Activated CD8-positive, alpha-beta memory T cell treated with anti-CD3 and anti-CD28 coated beads for 36 hours (primary cell): ENCODE results near the gene RMND1. TPM values are rescaled to one million over a fixed set of nuclear protein-coding genes. Genes with fewer than 3 reads are reported as not detected.
"Not testable (repeated sequence)": the region's sequence is repeated elsewhere in the genome, so short reads cannot be mapped to it uniquely, and the experiment has no call there.

Experiments used
- CTCF ChIA-PET: fragments of 350-600 bp; sonication (Branson Sonifier 250); formaldehyde crosslinking; loops from one replicate; lab custom pipeline; 2021; ENCODE audit warnings: antibody characterized with exemption; lab: Charles Lee
- POLR2A ChIA-PET: fragments of 350-600 bp; sonication (Branson Sonifier 250); formaldehyde crosslinking; loops from one replicate; lab custom pipeline; 2021; ENCODE audit warnings: antibody characterized with exemption; lab: Charles Lee
- total RNA-seq, 2 experiments: library from RNA; stranded (reverse); gene quantifications; one replicate each; pipeline ENCODE4 v1.2.3, GENCODE V29; 2021

RMND1 gene
- total RNA-seq, 2 experiments from 2014 or later = 25.5 to 26.5 TPM

GRCh38 chr6:151372164-151372563 is 79.8 kb downstream of the RMND1 start:
- POLR2A ChIA-PET = no interaction called here
- CTCF ChIA-PET = no interaction called here

- POLR2A ChIA-PET = no interaction called here
- CTCF ChIA-PET = interaction anchor here (0.7 kb wide), 1 partner anchor 16 kb away, joined by 3 read pairs; no protein-coding TSS in a partner anchor
Observed at GRCh38 chr6:151370509-151371078, 81.3 kb downstream of the RMND1 start.

DNA sequence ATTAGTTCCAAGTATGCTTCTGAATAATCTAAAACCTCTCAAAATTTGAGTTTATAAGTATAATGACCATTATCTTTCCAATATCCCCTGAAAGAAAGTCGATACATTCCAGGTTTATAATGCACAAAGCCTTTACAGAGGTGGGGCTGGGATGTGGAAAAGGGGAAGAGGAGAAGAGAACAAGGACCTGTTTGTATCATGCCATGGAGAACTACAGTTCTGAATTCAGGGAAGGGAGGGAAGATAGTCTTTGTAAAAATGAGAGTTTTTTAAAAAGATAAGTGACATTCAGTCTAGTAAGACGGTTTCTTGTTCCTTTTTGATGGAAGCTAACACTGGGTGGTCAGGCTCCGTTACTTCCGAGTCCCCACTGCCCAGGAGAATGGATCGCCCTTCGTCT is 86.7 kb downstream of the RMND1 start:
- ChIA-PET POLR2A (no interaction called here), CTCF (no interaction called here)

GRCh38 chr6:151359486-151359885 is 92.4 kb downstream of the RMND1 start:
- POLR2A ChIA-PET = no interaction called here
- CTCF ChIA-PET = interaction anchor here (0.7 kb wide), 1 partner anchor 21 kb away, joined by 3 read pairs; no protein-coding TSS in a partner anchor

- POLR2A ChIA-PET = no interaction called here
Observed at GRCh38 chr6:151358475-151358874, 93.5 kb downstream of the RMND1 start.

GRCh38 chr6:151357758-151358436 is 94.0 kb downstream of the RMND1 start:
- CTCF ChIA-PET = interaction anchor here (0.8 to 1.6 kb wide), 3 partner anchors 33 to 111 kb away, joined by 3 to 5 read pairs (median 3); no protein-coding TSS in a partner anchor
- POLR2A ChIA-PET = no interaction called here

More at GRCh38 chr6:151358475-151358874, 93.5 kb downstream of the RMND1 start:
- CTCF ChIA-PET = interaction anchor here (0.6 to 1.6 kb wide), 4 partner anchors 34 to 403 kb away, joined by 3 to 5 read pairs (median 3); no protein-coding TSS in a partner anchor

DNA sequence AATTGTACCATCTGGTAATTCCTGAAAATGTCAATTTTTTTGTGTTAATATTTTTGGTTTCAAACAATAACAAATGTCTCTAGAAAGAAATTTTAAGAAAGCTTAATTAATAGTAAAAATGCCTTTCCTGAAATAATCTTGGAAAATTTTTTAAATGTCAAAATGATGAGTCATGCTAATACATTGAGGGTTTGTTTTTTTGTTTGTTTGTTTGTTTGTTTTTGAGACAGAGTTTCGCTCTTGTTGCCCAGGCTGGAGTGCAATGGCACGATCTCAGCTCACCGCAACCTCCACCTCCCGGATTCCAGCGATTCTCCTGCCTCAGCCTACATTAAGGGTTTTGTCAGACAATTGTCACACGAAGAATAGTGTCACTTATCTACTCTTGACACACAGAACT is 94.9 kb downstream of the RMND1 start:
- CTCF ChIA-PET = interaction anchor here (1.6 kb wide), 1 partner anchor 32 kb away, joined by 5 read pairs; no protein-coding TSS in a partner anchor
- POLR2A ChIA-PET = not testable (repeated sequence)

Other genes with a start within 250 kb of the RMND1 start
- 1 to 10 TPM; 1.4 to 1.5 TPM for gene AKAP12, start 212.2 kb downstream of the RMND1 start, total RNA-seq
- gene ZBTB2, start 60.6 kb downstream of the RMND1 start, total RNA-seq = 10 to 100 TPM; 20.8 to 22.2 TPM
- not detected for gene CCDC170, start 41.9 kb upstream of the RMND1 start, total RNA-seq